Sigmoid colon (tissue), 7 donors: ENCODE results near the gene SPRR2G. TPM values are rescaled to one million over a fixed set of nuclear protein-coding genes. Genes with fewer than 3 reads are reported as not detected.

Experiments
- DNase-seq: peaks from one replicate; pipeline ENCODE4 v3.0.0-alpha.2; 2019
- H3K27ac ChIP-seq, 4 donors: fragments of 200-600 bp; sonication (generic); one replicate each; pipeline ENCODE4 v1.5.1; 2016 to 2019; ENCODE audit warnings: mild to moderate bottlenecking in 1 of 4
- H3K27me3 ChIP-seq, 3 donors: fragments of 200-600 bp; sonication (generic); one replicate each; pipeline ENCODE4 v1.5.1; 2019; ENCODE audit warnings: mild to moderate bottlenecking in 1 of 3
- H3K36me3 ChIP-seq, 4 donors: fragments of 200-600 bp; sonication (generic); one replicate each; pipeline ENCODE4 v1.5.1; 2016 to 2019
- H3K4me1 ChIP-seq, 4 donors: fragments of 200-600 bp; sonication (generic); one replicate each; pipeline ENCODE4 v1.5.1; 2017 to 2019
- H3K4me3 ChIP-seq, 4 donors: fragments of 200-600 bp; sonication (generic); one replicate each; pipeline ENCODE4 v1.5.1; 2017 to 2019; ENCODE audit warnings: mild to moderate bottlenecking in 2 of 4, moderate library complexity in 1 of 4
- H3K9me3 ChIP-seq, 4 donors: fragments of 200-600 bp in 3 of 4; sonication (generic) in 3 of 4; one replicate each; pipeline versions ENCODE4 v1.5.1 to v1.6.1; 2013 to 2019
- CTCF ChIP-seq, 4 experiments: fragments of 450-650 bp in 3 of 4; fragments of 200-600 bp in 1 of 4; IDR thresholded peaks; one replicate each; pipeline ENCODE4 v1.5.1; 2016 to 2019; ENCODE audit warnings: antibody characterized with exemption in 4 of 4, mild to moderate bottlenecking in 3 of 4, moderate library complexity in 2 of 4
- EP300 ChIP-seq, 4 donors: sonication (generic); formaldehyde crosslinking; IDR thresholded peaks; one replicate each; pipeline ENCODE4 v1.6.1; 2017; ENCODE audit warnings: antibody characterized with exemption in 4 of 4
- POLR2A ChIP-seq, 2 donors: fragments of 450-650 bp; IDR thresholded peaks; one replicate each; pipeline ENCODE4 v1.6.1; 2016; ENCODE audit warnings: antibody characterized with exemption in 2 of 2, mild to moderate bottlenecking in 2 of 2, moderate library complexity in 2 of 2
- POLR2AphosphoS5 ChIP-seq, 4 donors: sonication (generic); formaldehyde crosslinking; IDR thresholded peaks; one replicate each; pipeline ENCODE4 v1.6.1; 2017; ENCODE audit warnings: antibody characterized with exemption in 4 of 4
- WGBS, 2 donors: extraction: QIAGEN DNeasy Blood & Tissue Kit; methylation state at CpG; one replicate each; pipeline ENCODE4 v1.1.7; 2013; 5-methylcytosine and 5-hydroxymethylcytosine counted together
- intact Hi-C: fragments of 100-400 bp; cut with DNase I; formaldehyde crosslinking; loops from one replicate; pipeline ENCODE4 v1.15.1; 2023
- polyA plus RNA-seq, 3 donors: library from polyadenylated mRNA; stranded (reverse); fragments of 200-250 nt; gene quantifications; one replicate each; pipeline ENCODE4 v1.2.3, GENCODE V29; 2013
- total RNA-seq, 4 donors: library from RNA; depleted of rRNA; stranded (reverse); fragments of >200 nt; gene quantifications; one replicate each; pipeline ENCODE4 v1.1.0, GENCODE V29; 2016
- donor health status: healthy with polysubstance abuse.
- donor health status: Bipolar disorder and iron deficiency.
- donor health status: healthy.

SPRR2G gene
- total and polyA plus RNA-seq, 7 donors = not detected

GRCh38 chr1:153168686-153169085 is 18.0 kb upstream of the SPRR2G start:
- Histone ChIP-seq H3K27ac (no peak overlapping the region), H3K4me1 (no peaks in the 10 kb centered on the region), H3K9me3 (no peaks in the 10 kb centered on the region), H3K27me3 (no peaks in the 10 kb centered on the region), H3K36me3 (no peaks in the 10 kb centered on the region), H3K4me3 (no peak overlapping the region)
- 61 to 75% methylated on average over 2 of the region's 2 CpGs for WGBS, 2 donors
- intact Hi-C loops = no loop called here
- TF ChIP-seq POLR2AphosphoS5 (IDR thresholded peaks at IDR 0.05) = no peak
- TF ChIP-seq CTCF (IDR thresholded peaks at IDR 0.05) = no peak
- no peak for TF ChIP-seq EP300 (IDR thresholded peaks at IDR 0.05)
- TF ChIP-seq POLR2A (IDR thresholded peaks at IDR 0.05) = no peak
- no peak for DNase-seq

GRCh38 chr1:153155541-153155940 is 4.9 kb upstream of the SPRR2G start:
- intact Hi-C loops = no loop called here
- no peak overlapping the region for H3K4me3 ChIP-seq
- 88 to 90% methylated on average over 2 of the region's 2 CpGs for WGBS, 2 donors
- no peak for DNase-seq
- no peaks in the 10 kb centered on the region for H3K9me3 ChIP-seq
- H3K27ac ChIP-seq = no peak overlapping the region
- no peaks in the 10 kb centered on the region for H3K27me3 ChIP-seq
- H3K36me3 ChIP-seq = no peaks in the 10 kb centered on the region
- H3K4me1 ChIP-seq = no peaks in the 10 kb centered on the region
- TF ChIP-seq CTCF (IDR thresholded peaks at IDR 0.05) = no peak
- no peak for TF ChIP-seq POLR2A (IDR thresholded peaks at IDR 0.05)
- TF ChIP-seq EP300 (IDR thresholded peaks at IDR 0.05) = no peak
- no peak for TF ChIP-seq POLR2AphosphoS5 (IDR thresholded peaks at IDR 0.05)

GRCh38 chr1:153152481-153152880 is 1.8 kb upstream of the SPRR2G start:
- no peak overlapping the region for H3K27ac ChIP-seq
- no peaks in the 10 kb centered on the region for H3K36me3 ChIP-seq
- intact Hi-C loops = no loop called here
- no peak for DNase-seq
- no peak for TF ChIP-seq POLR2A (IDR thresholded peaks at IDR 0.05)
- no peak for TF ChIP-seq CTCF (IDR thresholded peaks at IDR 0.05)
- TF ChIP-seq POLR2AphosphoS5 (IDR thresholded peaks at IDR 0.05) = no peak
- no peak for TF ChIP-seq EP300 (IDR thresholded peaks at IDR 0.05)
- H3K27me3 ChIP-seq = no peaks in the 10 kb centered on the region
- no peak overlapping the region for H3K4me3 ChIP-seq
- 54 to 79% methylated on average over 3 of the region's 3 CpGs for WGBS, 2 donors
- no peaks in the 10 kb centered on the region for H3K4me1 ChIP-seq
- H3K9me3 ChIP-seq = no peaks in the 10 kb centered on the region

- H3K4me3 ChIP-seq = no peak overlapping the region
- intact Hi-C loops = no loop called here
- no peaks in the 10 kb centered on the region for H3K27me3 ChIP-seq
- no peaks in the 10 kb centered on the region for H3K9me3 ChIP-seq
- TF ChIP-seq EP300 (IDR thresholded peaks at IDR 0.05) (no peak), CTCF (IDR thresholded peaks at IDR 0.05) (no peak), POLR2A (IDR thresholded peaks at IDR 0.05) (no peak), POLR2AphosphoS5 (IDR thresholded peaks at IDR 0.05) (no peak)
- no peak overlapping the region for H3K27ac ChIP-seq
- no peaks in the 10 kb centered on the region for H3K4me1 ChIP-seq
- DNase-seq = no peak
- 81 to 88% methylated on average over 3 of the region's 3 CpGs for WGBS, 2 donors
- no peaks in the 10 kb centered on the region for H3K36me3 ChIP-seq
Observed at GRCh38 chr1:153141377-153141776, 9.3 kb downstream of the SPRR2G start.

DNA sequence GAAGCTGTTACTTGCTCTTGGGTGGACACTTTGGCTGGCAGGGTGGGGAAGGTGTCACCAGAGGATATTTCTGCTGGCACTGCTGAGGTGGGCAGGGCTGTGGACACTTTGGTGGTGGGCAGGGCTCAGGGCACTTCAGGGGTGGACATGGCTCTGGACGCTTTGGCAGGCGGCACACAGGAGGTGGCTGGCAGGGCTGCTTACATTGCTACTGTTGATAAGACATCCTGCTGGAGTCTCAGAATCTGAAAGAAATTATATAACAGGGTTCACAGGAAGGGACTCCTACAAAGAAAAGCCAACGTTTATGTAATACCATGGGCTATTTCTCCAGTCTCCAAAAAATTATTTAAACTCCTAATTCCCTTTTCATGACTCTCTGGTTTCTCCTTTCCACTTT is 10.2 kb downstream of the SPRR2G start:
- TF ChIP-seq EP300 (IDR thresholded peaks at IDR 0.05) (no peak), POLR2AphosphoS5 (IDR thresholded peaks at IDR 0.05) (no peak), CTCF (IDR thresholded peaks at IDR 0.05) (no peak), POLR2A (IDR thresholded peaks at IDR 0.05) (no peak)
- intact Hi-C loops = no loop called here
- H3K4me3 ChIP-seq = no peak overlapping the region

More for the DNA sequence above, 10.2 kb downstream of the SPRR2G start:
- Histone ChIP-seq H3K9me3 (no peaks in the 10 kb centered on the region), H3K4me1 (no peaks in the 10 kb centered on the region), H3K27me3 (no peaks in the 10 kb centered on the region), H3K27ac (no peak overlapping the region), H3K36me3 (no peaks in the 10 kb centered on the region)
- WGBS, 2 donors = 74 to 76% methylated on average over 3 of the region's 3 CpGs
- no peak for DNase-seq
